WTC11 (cell line): ENCODE measurements around the gene SMARCAD1. TPM values are rescaled to one million over a fixed set of nuclear protein-coding genes. Genes with fewer than 3 reads are reported as not detected.

ENCODE experiments used
- ATAC-seq: fragments of 200-7000 bp; cut with Tn5 transposase; 2 replicates; pipeline ENCODE4 v1.10.0; 2021; ENCODE audit warnings: mild to moderate bottlenecking, moderate library complexity
- CTCF ChIA-PET: fragments of 300-600 bp; sonication (Branson Sonifier 250); formaldehyde crosslinking; loops from one replicate; lab custom pipeline; 2021; ENCODE audit warnings: antibody characterized with exemption; lab: Charles Lee
- POLR2A ChIA-PET: fragments of 350-600 bp; sonication (Branson Sonifier 250); formaldehyde crosslinking; loops from one replicate; lab custom pipeline; 2021; ENCODE audit warnings: antibody characterized with exemption; lab: Charles Lee
- DNase-seq: peaks from one replicate; pipeline ENCODE4 v3.0.0; 2021; ENCODE audit warnings: low spot score
- H3K27ac Mint-ChIP-seq: 2 replicates; pipeline ENCODE4 v1.8.0; 2021; ENCODE audit warnings: mixed read lengths
- H3K27me3 Mint-ChIP-seq: 2 replicates; pipeline ENCODE4 v1.8.0; 2021; ENCODE audit warnings: low read depth, mild to moderate bottlenecking, moderate library complexity, mixed read lengths
- H3K36me3 Mint-ChIP-seq: 2 replicates; pipeline ENCODE4 v1.8.0; 2021; ENCODE audit warnings: mixed read lengths
- H3K4me1 Mint-ChIP-seq: 2 replicates; pipeline ENCODE4 v1.8.0; 2022; ENCODE audit warnings: mixed read lengths
- H3K4me3 Mint-ChIP-seq: 2 replicates; pipeline ENCODE4 v1.8.0; 2021; ENCODE audit warnings: mild to moderate bottlenecking, moderate library complexity, mixed read lengths
- H3K9me3 Mint-ChIP-seq: 2 replicates; pipeline ENCODE4 v1.8.0; 2021; ENCODE audit warnings: mixed read lengths
- AR ChIP-seq: fragments of 250-450 bp; sonication (Bioruptor Pico); IDR thresholded peaks from 2 replicates; pipeline ENCODE4 v1.9.0; 2021; ENCODE audit warnings: mild to moderate bottlenecking
- ARID4B ChIP-seq: sonication (generic); formaldehyde crosslinking; IDR thresholded peaks from 2 replicates; pipeline ENCODE4 v1.8.0; 2023; ENCODE audit warnings: missing genetic modification reagents, mild to moderate bottlenecking, borderline replicate concordance
- CDX4 ChIP-seq: fragments of 250-450 bp; sonication (Bioruptor Pico); IDR thresholded peaks from 2 replicates; pipeline ENCODE4 v1.9.0; 2021; ENCODE audit warnings: moderate library complexity, mild to moderate bottlenecking, inconsistent platforms, borderline replicate concordance
- CREB1 ChIP-seq: sonication (generic); formaldehyde crosslinking; IDR thresholded peaks from 2 replicates; pipeline ENCODE4 v1.8.0; 2023; ENCODE audit warnings: mild to moderate bottlenecking, missing genetic modification reagents
- JAZF1 ChIP-seq: fragments of 250-450 bp; sonication (Bioruptor Pico); IDR thresholded peaks from 2 replicates; pipeline ENCODE4 v1.9.0; 2021; ENCODE audit warnings: moderate library complexity, mild to moderate bottlenecking, inconsistent platforms
- MXD4 ChIP-seq: fragments of 250-450 bp; sonication (Bioruptor Pico); IDR thresholded peaks from 2 replicates; pipeline ENCODE4 v1.8.0; 2021; ENCODE audit warnings: mild to moderate bottlenecking, moderate library complexity, borderline replicate concordance
- NFYB ChIP-seq: sonication (generic); formaldehyde crosslinking; conservative IDR thresholded peaks from 2 replicates; pipeline ENCODE4 v1.8.0; 2022; ENCODE audit warnings: low read depth, missing genetic modification reagents
- OVOL2 ChIP-seq: fragments of 250-450 bp; sonication (Bioruptor Pico); IDR thresholded peaks from 2 replicates; pipeline ENCODE4 v1.9.0; 2021; ENCODE audit warnings: mild to moderate bottlenecking, borderline replicate concordance
- TEAD1 ChIP-seq: sonication (generic); formaldehyde crosslinking; IDR thresholded peaks from 2 replicates; pipeline ENCODE4 v1.8.0; 2022; ENCODE audit warnings: mild to moderate bottlenecking, missing genetic modification reagents
- USF1 ChIP-seq: sonication (generic); formaldehyde crosslinking; IDR thresholded peaks from 2 replicates; pipeline ENCODE4 v1.8.0; 2022; ENCODE audit warnings: mild to moderate bottlenecking, missing genetic modification reagents
- ZNF281 ChIP-seq: sonication (generic); formaldehyde crosslinking; IDR thresholded peaks from 2 replicates; pipeline ENCODE4 v1.8.0; 2023; ENCODE audit warnings: mild to moderate bottlenecking, missing genetic modification reagents
- total RNA-seq: library from RNA; stranded (reverse); gene quantifications from 3 replicates; pipeline ENCODE4 v1.2.3, GENCODE V29; 2021

SMARCAD1 gene
- total RNA-seq, 1 experiment from 2014 or later: 48.9 TPM

- Mint-ChIP-seq H3K27me3 (no peaks in the 10 kb centered on the region), H3K4me3 (no peak overlapping the region)
- CTCF ChIA-PET: no interaction called here
These were observed 59.4 kb downstream of the SMARCAD1 start for GRCh38 chr4:94267037-94267436.

GRCh38 chr4:94271248-94271647 lies 63.6 kb downstream of the SMARCAD1 start:
- DNase-seq: no peak
- no peak overlapping the region for H3K27ac Mint-ChIP-seq
- POLR2A ChIA-PET: no interaction called here
- H3K4me3 Mint-ChIP-seq: no peak overlapping the region
- H3K4me1 Mint-ChIP-seq: no peaks in the 10 kb centered on the region
- CTCF ChIA-PET: no interaction called here
- H3K36me3 Mint-ChIP-seq: peaks cover 28% of the 10 kb centered on the region
- no peaks in the 10 kb centered on the region for H3K9me3 Mint-ChIP-seq
- TF ChIP-seq AR (CRISPR knock-in tag): no peak
- no peak for TF ChIP-seq MXD4 (CRISPR knock-in tag)
- TF ChIP-seq OVOL2: no peak
- TF ChIP-seq NFYB (CRISPR knock-in tag): no peak
- no peak for TF ChIP-seq JAZF1 (CRISPR knock-in tag)
- TF ChIP-seq TEAD1 (CRISPR knock-in tag): no peak
- TF ChIP-seq USF1 (CRISPR knock-in tag): no peak
- TF ChIP-seq ZNF281 (CRISPR knock-in tag): no peak
- TF ChIP-seq ARID4B (CRISPR knock-in tag): no peak
- no peak for TF ChIP-seq CDX4 (CRISPR knock-in tag)
- no peak for ATAC-seq
- no peaks in the 10 kb centered on the region for H3K27me3 Mint-ChIP-seq

More at GRCh38 chr4:94267037-94267436, 59.4 kb downstream of the SMARCAD1 start:
- POLR2A ChIA-PET: no interaction called here
- H3K27ac Mint-ChIP-seq: no peak overlapping the region; the same call in 1 of the 2 replicates
- DNase-seq (no peak), ATAC-seq (no peak)
- peaks cover 19% of the 10 kb centered on the region for H3K36me3 Mint-ChIP-seq
- TF ChIP-seq CREB1: no peak
- no peaks in the 10 kb centered on the region for H3K4me1 Mint-ChIP-seq
- no peaks in the 10 kb centered on the region for H3K9me3 Mint-ChIP-seq
